A673 (cell line): ENCODE measurements around the gene RNASET2. TPM values are rescaled to one million over a fixed set of nuclear protein-coding genes. Genes with fewer than 3 reads are reported as not detected.

Experiments used
- BruUV-seq: library from RNA; stranded (reverse); fragments of 400-500 nt; replicated peaks from 2 replicates; lab custom pipeline; 2021; lab: Mats Ljungman, UMichigan
- CTCF ChIA-PET: fragments of 300-600 bp; sonication (Branson Sonifier 250); formaldehyde crosslinking; loops from one replicate; lab custom pipeline; 2022; ENCODE audit warnings: antibody characterized with exemption; lab: Charles Lee
- POLR2A ChIA-PET: fragments of 300-600 bp; sonication (Branson Sonifier 250); formaldehyde crosslinking; loops from one replicate; lab custom pipeline; 2022; ENCODE audit warnings: antibody characterized with exemption; ENCODE audit not compliant: low non-redundant PET; lab: Charles Lee
- DNase-seq: peaks from one replicate; pipeline ENCODE4 v3.0.0-alpha.2; 2015; ENCODE audit warnings: low spot score
- H3K27ac ChIP-seq: fragments of 200-600 bp; sonication (generic); 2 replicates; pipeline ENCODE4 v1.5.1; 2016; ENCODE audit warnings: mixed run types, low read depth, mild to moderate bottlenecking, mixed read lengths, antibody characterized with exemption, low read length; ENCODE audit not compliant: poor library complexity, severe bottlenecking
- H3K27me3 ChIP-seq: fragments of 200-600 bp; sonication (generic); replicated peaks from 2 replicates; pipeline ENCODE4 v1.6.1; 2017; ENCODE audit warnings: mixed run types, low read depth, mild to moderate bottlenecking, mixed read lengths, antibody characterized with exemption, low read length; ENCODE audit not compliant: insufficient read depth, poor library complexity
- H3K36me3 ChIP-seq: fragments of 200-600 bp; sonication (generic); 2 replicates; pipeline ENCODE4 v1.6.1; 2016; ENCODE audit warnings: mixed run types, mild to moderate bottlenecking, mixed read lengths, antibody characterized with exemption, low read length; ENCODE audit not compliant: insufficient read depth, poor library complexity, severe bottlenecking
- H3K4me1 ChIP-seq: fragments of 200-600 bp; sonication (generic); 2 replicates; pipeline ENCODE4 v1.6.1; 2017; ENCODE audit warnings: mixed run types, mild to moderate bottlenecking, mixed read lengths, antibody characterized with exemption, low read length; ENCODE audit not compliant: insufficient read depth, poor library complexity, severe bottlenecking
- H3K4me3 ChIP-seq: fragments of 200-600 bp; sonication (generic); 2 replicates; pipeline ENCODE4 v1.5.1; 2016; ENCODE audit warnings: low read depth, mixed run types, mild to moderate bottlenecking, mixed read lengths, low read length; ENCODE audit not compliant: poor library complexity, severe bottlenecking
- H3K9me3 ChIP-seq: fragments of 200-600 bp; sonication (generic); 2 replicates; pipeline ENCODE4 v1.6.1; 2016; ENCODE audit warnings: mixed run types, low read depth, mild to moderate bottlenecking, mixed read lengths, antibody characterized with exemption, low read length; ENCODE audit not compliant: poor library complexity, severe bottlenecking
- CTCF ChIP-seq: fragments of 300-800, 200-600 bp; sonication (generic); conservative IDR thresholded peaks from 2 replicates; pipeline ENCODE4 v1.5.1; 2017; ENCODE audit warnings: low read depth, mild to moderate bottlenecking, antibody characterized with exemption, low read length, moderate library complexity, mixed read lengths
- EZH2 ChIP-seq: fragments of 200-600 bp; sonication (generic); IDR thresholded peaks from 2 replicates; pipeline ENCODE4 v1.6.1; 2017; ENCODE audit warnings: borderline replicate concordance, low read depth, mild to moderate bottlenecking, mixed read lengths, antibody characterized with exemption, low read length; ENCODE audit not compliant: poor library complexity, severe bottlenecking
- intact Hi-C: fragments of 100-400 bp; cut with micrococcal nuclease; formaldehyde crosslinking; loops from one replicate; pipeline ENCODE4 v1.10.0; 2022; ENCODE audit not compliant: unreplicated experiment
- total RNA-seq: library from RNA; stranded (reverse); gene quantifications from 2 replicates; pipeline ENCODE4 v1.2.3, GENCODE V29; 2021

Gene RNASET2
- total RNA-seq, 1 experiment from 2014 or later: 5.7 TPM

GRCh38 chr6:166907871-166908806 lies 48.2 kb downstream of the RNASET2 start:
- ChIA-PET CTCF (no interaction called here), POLR2A (no interaction called here)
- no peak for DNase-seq
- peaks cover 18% of the 10 kb centered on the region for H3K27me3 ChIP-seq
- H3K36me3 ChIP-seq: no peaks in the 10 kb centered on the region
- H3K27ac ChIP-seq: no peak overlapping the region
- no peaks in the 10 kb centered on the region for H3K4me1 ChIP-seq
- no peak for TF ChIP-seq CTCF
- TF ChIP-seq EZH2: no peak
- H3K9me3 ChIP-seq: no peaks in the 10 kb centered on the region
- H3K4me3 ChIP-seq: no peak overlapping the region
- intact Hi-C loops: no loop called here
- no TSS peak for BruUV-seq

DNA sequence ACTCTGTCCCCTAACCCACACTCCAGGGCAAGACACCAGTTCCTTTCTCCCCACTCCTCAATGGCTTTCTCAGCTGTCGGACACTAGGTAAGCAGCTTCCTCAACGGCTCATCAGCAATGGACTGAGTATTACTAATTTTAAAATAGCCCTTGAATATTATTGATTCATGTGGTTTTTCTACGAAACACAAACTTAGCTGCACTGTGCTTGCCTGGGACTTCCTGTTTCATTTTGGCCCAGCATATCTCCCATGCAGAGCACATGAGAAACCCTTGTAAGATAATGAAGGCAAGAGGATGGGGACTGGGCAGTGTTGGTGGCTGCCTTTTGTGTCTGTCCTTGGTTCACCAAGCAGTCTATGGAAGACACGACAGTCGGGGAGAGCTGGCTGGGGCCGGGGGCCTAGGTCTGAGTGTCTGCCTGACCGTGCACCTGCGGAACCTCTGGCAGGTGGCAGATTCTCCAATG lies 48.9 kb downstream of the RNASET2 start:
- H3K27ac ChIP-seq: no peak overlapping the region
- H3K36me3 ChIP-seq: no peaks in the 10 kb centered on the region
- POLR2A ChIA-PET: no interaction called here
- H3K4me1 ChIP-seq: no peaks in the 10 kb centered on the region
- TF ChIP-seq CTCF (no peak), EZH2 (no peak)
- no peak overlapping the region for H3K4me3 ChIP-seq
- H3K9me3 ChIP-seq: no peaks in the 10 kb centered on the region
- DNase-seq: no peak
- CTCF ChIA-PET: no interaction called here
- no TSS peak for BruUV-seq
- peaks cover 18% of the 10 kb centered on the region for H3K27me3 ChIP-seq
- intact Hi-C loops: no loop called here

- Histone ChIP-seq H3K4me1 (no peaks in the 10 kb centered on the region), H3K27me3 (peaks cover 18% of the 10 kb centered on the region), H3K27ac (no peak overlapping the region), H3K36me3 (no peaks in the 10 kb centered on the region), H3K4me3 (no peak overlapping the region), H3K9me3 (no peaks in the 10 kb centered on the region)
- BruUV-seq: no TSS peak
- intact Hi-C loops: no loop called here
- no peak for DNase-seq
- ChIA-PET CTCF (no interaction called here), POLR2A (no interaction called here)
- no peak for TF ChIP-seq EZH2
- TF ChIP-seq CTCF: no peak
Measured at GRCh38 chr6:166906376-166907044, 49.8 kb downstream of the RNASET2 start.
